Measurements from ENCODE around the gene TPP2.

TPP2 gene

DNA sequence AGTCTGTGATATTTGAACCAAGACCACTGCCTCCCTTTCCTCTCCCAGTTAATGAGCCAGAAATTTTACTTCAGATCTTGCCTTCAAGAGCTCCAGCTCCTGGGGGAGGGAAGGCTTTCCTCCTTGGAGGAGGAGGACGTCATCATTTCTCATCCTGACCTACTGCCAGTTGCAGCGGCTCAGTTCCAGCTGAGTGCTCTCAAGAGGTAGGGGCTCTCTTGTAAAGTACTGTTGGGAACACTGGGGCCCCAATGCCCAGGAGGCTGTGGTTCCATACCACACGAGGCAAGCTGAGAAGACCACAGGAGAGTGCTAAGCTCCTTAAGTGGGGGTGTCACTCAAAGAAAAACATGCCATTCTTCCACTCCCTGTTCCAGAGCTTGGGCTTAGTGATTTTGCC is 61.9 kb downstream of the TPP2 start:
- peak; percentile 11 for DNase-seq

- no peak for DNase-seq
Measured at GRCh38 chr13:102659168-102659713, 62.5 kb downstream of the TPP2 start.

GRCh38 chr13:102667023-102667422 is 70.2 kb downstream of the TPP2 start:
- DNase-seq, result no peak

GRCh38 chr13:102667911-102668310 is 71.1 kb downstream of the TPP2 start:
- DNase-seq, result no peak

- DNase-seq, result no peak
Measured at GRCh38 chr13:102670130-102670529, 73.3 kb downstream of the TPP2 start.

- no peak for DNase-seq
Measured at GRCh38 chr13:102675115-102675514, 78.3 kb downstream of the TPP2 start.

- DNase-seq, result no peak
Measured at GRCh38 chr13:102677122-102677521, 80.3 kb downstream of the TPP2 start.

- DNase-seq, result no peak
Measured at GRCh38 chr13:102678339-102679107, 81.7 kb downstream of the TPP2 start.

GRCh38 chr13:102679449-102680132 is 82.8 kb downstream of the TPP2 start:
- DNase-seq, result no peak

DNA sequence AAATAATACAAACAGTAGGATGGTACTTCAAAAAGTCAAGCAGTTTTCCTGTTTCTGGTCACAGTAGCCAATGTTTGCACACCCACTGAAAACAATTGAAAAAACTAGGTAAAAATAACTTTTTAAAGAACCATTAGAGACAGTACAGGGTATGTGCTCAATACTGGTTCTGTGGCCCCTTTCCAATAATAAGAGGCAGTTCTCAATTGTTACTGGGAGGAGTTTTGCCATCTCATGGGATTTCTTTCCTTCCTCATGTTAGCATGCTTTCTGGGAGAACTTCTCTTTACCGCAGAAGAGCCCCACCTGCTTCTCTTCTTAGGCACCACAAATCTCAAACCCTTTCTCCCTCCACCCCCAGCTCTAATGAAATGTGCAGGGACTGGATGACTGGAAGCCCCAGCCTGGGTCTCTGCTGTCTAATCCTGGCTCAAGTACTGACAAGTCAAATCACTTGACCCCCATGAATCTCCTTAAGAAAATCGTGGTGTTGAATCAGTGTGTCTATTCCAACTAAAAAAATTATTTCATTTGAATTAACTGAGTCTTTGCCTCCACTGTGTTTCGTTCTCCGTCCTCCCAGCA is 83.4 kb downstream of the TPP2 start:
- DNase-seq, result no peak

DNA sequence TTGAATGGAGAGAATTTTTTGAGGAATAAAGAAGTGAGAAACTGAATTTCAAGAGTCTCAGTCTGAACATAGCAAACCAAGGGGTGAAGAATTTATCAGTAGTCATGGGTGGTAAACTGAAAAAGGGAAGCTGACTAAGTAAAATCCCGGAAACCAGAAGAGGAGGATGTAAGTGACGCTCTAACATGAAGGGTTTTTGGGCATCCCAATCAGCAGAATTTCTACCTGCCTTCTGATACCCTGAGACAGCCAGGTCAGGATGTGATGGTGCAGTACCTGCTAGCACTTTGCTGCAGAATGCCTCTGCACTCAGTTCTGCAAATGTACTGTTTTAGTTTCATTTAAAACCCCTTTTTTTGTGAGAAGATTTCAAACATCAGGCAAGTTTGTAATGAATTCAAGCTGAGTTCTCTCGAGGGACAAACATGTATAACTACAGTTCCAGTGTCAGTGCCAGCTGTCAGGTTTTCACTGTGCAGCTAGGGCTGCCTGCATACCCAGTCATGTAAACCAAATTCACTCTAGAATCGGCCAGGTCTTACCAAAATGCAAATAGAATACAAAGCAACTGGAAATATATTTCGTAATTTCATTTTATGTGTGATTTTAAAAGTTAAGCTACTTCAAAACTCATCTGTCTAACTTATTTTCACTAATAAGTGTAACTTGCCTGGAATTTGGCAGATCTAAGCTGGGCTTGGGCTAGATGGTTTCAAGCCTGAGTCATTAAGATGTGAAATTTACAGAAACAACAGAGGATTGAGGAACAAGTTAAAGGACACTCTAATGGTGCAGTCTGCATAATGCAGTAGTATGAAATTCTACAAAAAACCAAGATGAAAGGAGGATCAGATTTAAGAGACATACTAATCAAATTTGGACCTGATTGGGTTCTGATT is 84.3 kb downstream of the TPP2 start:
- peak; percentile 40 for DNase-seq

GRCh38 chr13:102682211-102682610 is 85.4 kb downstream of the TPP2 start:
- no peak for DNase-seq

GRCh38 chr13:102682727-102683126 is 85.9 kb downstream of the TPP2 start:
- DNase-seq, result no peak

GRCh38 chr13:102683637-102684036 is 86.9 kb downstream of the TPP2 start:
- DNase-seq, result no peak

DNA sequence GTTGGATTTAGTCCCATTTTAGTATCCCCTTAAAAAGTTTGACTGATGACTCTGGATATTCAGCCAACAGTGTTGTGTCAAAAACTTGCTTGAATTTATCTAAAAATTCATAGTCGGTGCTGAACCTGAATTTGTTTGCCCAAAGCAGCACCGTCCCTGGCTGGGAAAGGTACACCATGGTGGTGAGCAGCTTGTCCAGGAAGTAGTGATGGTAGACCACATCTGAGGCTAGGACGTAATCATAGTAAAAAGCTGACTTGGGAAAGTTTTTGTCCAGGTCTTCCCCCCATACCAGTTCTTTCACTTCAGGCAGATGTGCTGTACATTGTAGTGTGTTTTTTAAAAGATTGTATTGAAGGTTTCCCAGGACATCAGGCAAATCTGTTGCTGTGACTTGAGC is 89.2 kb downstream of the TPP2 start:
- DNase-seq, result no peak

GRCh38 chr13:102687520-102687919 is 90.7 kb downstream of the TPP2 start:
- no peak for DNase-seq

- no peak for DNase-seq
Measured at GRCh38 chr13:102688306-102688973, 91.7 kb downstream of the TPP2 start.

- DNase-seq, result no peak
Measured at GRCh38 chr13:102690883-102691282, 94.1 kb downstream of the TPP2 start.

DNA sequence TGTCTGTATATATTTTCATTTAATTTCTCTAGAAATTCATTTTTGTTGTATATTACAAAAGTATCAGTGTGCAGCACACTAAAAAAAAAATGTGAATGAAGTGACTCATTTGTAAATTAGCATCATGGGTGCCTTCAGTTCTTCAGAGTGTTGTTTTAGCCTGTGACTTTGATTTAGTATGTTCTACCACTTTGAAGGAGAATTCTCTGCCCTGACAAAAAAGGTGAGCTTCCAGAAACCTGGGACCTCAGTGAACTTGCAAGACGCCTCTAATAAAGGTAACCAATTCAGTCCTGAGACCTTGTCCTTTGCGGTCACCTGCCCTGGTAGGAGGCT is 95.7 kb downstream of the TPP2 start:
- DNase-seq, result no peak

DNA sequence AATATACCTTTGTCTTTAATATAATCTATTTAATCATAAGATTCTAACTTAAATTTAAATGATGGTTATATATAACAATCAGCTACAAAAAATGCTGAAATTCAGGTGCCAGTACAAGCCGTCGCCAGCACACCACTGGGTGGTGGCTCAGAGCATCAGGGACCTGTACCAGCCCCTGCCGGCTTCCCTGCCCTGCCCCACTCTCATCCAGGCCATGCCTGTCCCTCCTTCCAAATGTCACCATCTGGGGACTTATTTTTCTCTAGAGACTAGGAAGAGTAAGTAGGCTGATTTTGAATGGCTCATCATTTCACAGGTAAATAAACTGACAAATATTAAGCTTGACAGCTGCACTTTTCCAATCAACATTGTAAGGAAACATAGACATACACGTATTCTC is 96.5 kb downstream of the TPP2 start:
- DNase-seq, result no peak

DNA sequence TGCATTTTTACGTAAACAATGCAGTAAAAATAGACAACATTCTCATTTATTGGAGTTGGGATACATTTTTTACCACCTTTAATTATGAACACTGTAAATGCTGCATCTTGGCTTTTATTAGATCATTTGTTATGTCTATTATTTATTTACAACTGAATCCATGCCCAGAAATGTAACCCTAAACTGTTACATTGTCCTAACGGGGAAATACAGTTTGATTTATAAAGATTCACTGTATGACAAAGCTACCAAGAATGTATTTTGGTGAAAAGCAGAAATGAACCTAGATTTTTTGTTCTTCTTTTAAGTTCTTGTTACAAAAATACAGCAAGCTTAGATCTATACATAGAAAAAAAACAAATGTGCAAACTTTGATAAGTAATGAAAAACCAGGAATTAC is 97.0 kb downstream of the TPP2 start:
- peak; percentile 28 for DNase-seq

DNA sequence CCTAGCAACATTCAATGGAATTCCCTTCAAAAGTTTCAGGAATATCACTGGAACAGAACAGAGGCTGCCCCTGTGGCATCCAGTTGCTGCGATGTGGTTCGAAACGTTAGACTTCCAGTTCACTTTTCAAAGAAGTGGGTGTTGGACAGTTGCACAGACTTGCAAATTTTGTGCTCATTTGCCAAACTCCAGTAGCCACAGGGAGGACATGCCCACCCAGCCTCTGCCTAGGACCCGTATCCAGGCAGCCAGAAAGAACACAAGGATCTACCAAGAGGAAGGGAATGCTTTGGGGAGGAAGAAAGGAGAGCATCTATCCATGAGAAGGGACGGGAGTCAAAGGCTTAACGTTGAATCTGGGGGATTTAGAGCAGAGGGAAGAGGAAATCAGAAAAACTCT is 98.2 kb downstream of the TPP2 start, which contains the start of gene METTL21C:
METTL21C (minus strand) TSS at position 108 of the 400 bp plus-strand sequence. CDS start 546 bp downstream, outside the sequence.
- no peak for DNase-seq
